ENCODE measurements around the gene ARHGEF40.

Gene ARHGEF40

GRCh38 chr14:21121122-21121521, 51.0 kb downstream of the ARHGEF40 start:
- DNase-seq (ENCODE audit: low spot score): no peak

GRCh38 chr14:21123429-21123828, 53.3 kb downstream of the ARHGEF40 start:
- no peak for DNase-seq (ENCODE audit: low spot score)

- DNase-seq (ENCODE audit: low spot score): no peak
Measured at GRCh38 chr14:21133901-21134300, 63.8 kb downstream of the ARHGEF40 start.

GRCh38 chr14:21136024-21136423, 65.9 kb downstream of the ARHGEF40 start:
- DNase-seq (ENCODE audit: low spot score): peak; percentile 12
